ENCODE data around the gene CDKL1.

GRCh38 chr14:50387548-50387947, 9.1 kb downstream of the CDKL1 start:
- TF ChIP-seq POLR2A (IDR thresholded peaks at IDR 0.05) (no peak), CTCF (IDR thresholded peaks at IDR 0.05) (no peak)

All from lower leg skin (tissue), 3 donors.